ENCODE results near the gene BARHL1. TPM values are rescaled to one million over a fixed set of nuclear protein-coding genes. Genes with fewer than 3 reads are reported as not detected.

BARHL1 gene
- total and polyA plus RNA-seq, 2 of the 4 experiments (the other 2 are of a cell fraction), result not detected

- Histone ChIP-seq H4K91ac (ENCODE audit: insufficient read depth, low read depth, low read length) (no peak overlapping the region), H3K27ac (ENCODE audit: insufficient read depth, low read length) (no peak overlapping the region), H3K9me1 (ENCODE audit: insufficient read depth, low read length) (no peaks in the 10 kb centered on the region), H3K4ac (ENCODE audit: low read depth, low read length) (no peak overlapping the region), H2BK5ac (ENCODE audit: low read depth, low read length, poor library complexity, severe bottlenecking) (no peak overlapping the region), H3K18ac (ENCODE audit: low read depth, low read length) (no peak overlapping the region), H4K5ac (ENCODE audit: low read depth, low read length) (no peak overlapping the region), H3K4me1 (ENCODE audit: control insufficient read depth, insufficient read depth, low read length) (no peaks in the 10 kb centered on the region), H3K36me3 (ENCODE audit: control insufficient read depth, insufficient read depth, low read length) (no peaks in the 10 kb centered on the region), H2AK9ac (replicated peaks; ENCODE audit: low read depth, low read length, poor library complexity) (no peak overlapping the region), H3K27me3 (ENCODE audit: control insufficient read depth, insufficient read depth, low read length) (peaks cover 48% of the 10 kb centered on the region), H3K56ac (ENCODE audit: extremely low read depth, insufficient read depth, low read length) (no peak overlapping the region), H4K8ac (ENCODE audit: low read depth in 2 of 2, low read length in 2 of 2) (no peak overlapping the region), H3K9ac (ENCODE audit: low read depth, low read length) (no peak overlapping the region), H3K14ac (replicated peaks; ENCODE audit: low read depth, low read length) (no peak overlapping the region), H2BK20ac (ENCODE audit: low read depth, low read length) (no peak overlapping the region), H3K4me3 (ENCODE audit: insufficient read depth, low read depth, low read length) (no peak overlapping the region), H4K20me1 (ENCODE audit: insufficient read depth, low read length) (no peaks in the 10 kb centered on the region), H3K4me2 (ENCODE audit: low read depth, low read length) (no peak overlapping the region), H3K9me3 (ENCODE audit: control insufficient read depth, insufficient read depth, low read length) (no peaks in the 10 kb centered on the region), H3K79me1 (ENCODE audit: low read depth in 1 of 2, low read length in 2 of 2) (no peaks in the 10 kb centered on the region), H3K23ac (ENCODE audit: low read depth, low read length) (no peak overlapping the region), H2BK15ac (ENCODE audit: low read depth, low read length) (no peak overlapping the region), H2BK120ac (ENCODE audit: low read depth, low read length) (no peak overlapping the region), H2AK5ac (ENCODE audit: low read depth, low read length) (no peak overlapping the region), H2AFZ (replicated peaks; ENCODE audit: low read length, poor library complexity) (no peak overlapping the region)
- ChIA-PET POLR2A (ENCODE audit: unreplicated experiment) (no interaction called here), CTCF (no interaction called here)
- in situ Hi-C loops (cut with MboI; ENCODE audit: low sequenced_read_pairs) (no loop called here), intact Hi-C loops (cut with micrococcal nuclease) (no loop called here), dilution Hi-C loops (cut with HindIII; ENCODE audit: low sequenced_read_pairs, unreplicated experiment) (no loop called here)
- no peak for DNase-seq
- no peak for ATAC-seq (ENCODE audit: low read depth)
- TF ChIP-seq CHD1 (IDR thresholded peaks at IDR 0.05; ENCODE audit: low read depth, low read length), result no peak
- TF ChIP-seq POLR2A (IDR thresholded peaks at IDR 0.05; ENCODE audit: low read depth, low read length), result no peak
- TF ChIP-seq RCOR1 (IDR thresholded peaks at IDR 0.05; ENCODE audit: insufficient replicate concordance, low read length), result no peak
- 46% methylated on average over 5 of the region's 14 CpGs; no CpG with 5 or more reads in 1 of the 2 experiments for WGBS, 2 experiments (ENCODE audit: extremely low coverage in 2 of 2, insufficient read length in 1 of 2)
- BruUV-seq (replicated peaks), result no TSS peak
Measured at GRCh38 chr9:132560616-132561202, 21.7 kb upstream of the BARHL1 start.

All from IMR-90 (cell line).